WERI-Rb-1 (cell line): ENCODE data around the gene SLC35F4.

Source experiments
- DNase-seq: peaks from one replicate; pipeline ENCODE4 v3.0.0-alpha.2; 2020
- H3K27ac ChIP-seq: fragments of 250-450 bp; sonication (Bioruptor Pico); 2 replicates; pipeline ENCODE4 v1.5.1; 2020; ENCODE audit warnings: mild to moderate bottlenecking, moderate library complexity
- H3K27me3 ChIP-seq: fragments of 250-450 bp; sonication (Bioruptor Pico); 2 replicates; pipeline ENCODE4 v1.5.1; 2021; ENCODE audit warnings: mild to moderate bottlenecking, low read depth, moderate library complexity; ENCODE audit not compliant: insufficient read depth, severe bottlenecking
- H3K36me3 ChIP-seq: fragments of 250-450 bp; sonication (Bioruptor Pico); 2 replicates; pipeline ENCODE4 v1.5.1; 2020; ENCODE audit warnings: mild to moderate bottlenecking, moderate library complexity
- H3K4me3 ChIP-seq: 2 replicates; pipeline ENCODE4 v1.5.1; 2011; ENCODE audit warnings: low read depth, mild to moderate bottlenecking, control low read depth, low read length
- H3K9me3 ChIP-seq: fragments of 250-450 bp; sonication (Bioruptor Pico); 2 replicates; pipeline ENCODE4 v1.5.1; 2021; ENCODE audit warnings: mild to moderate bottlenecking, moderate library complexity; ENCODE audit not compliant: severe bottlenecking
- TF ChIP-seq, protein P1 (sequence below): IDR thresholded peaks from 2 replicates; pipeline ENCODE4 v1.5.1; 2011; ENCODE audit warnings: low read depth, mild to moderate bottlenecking, control low read depth, inconsistent platforms, low read length

The SLC35F4 gene

DNA sequence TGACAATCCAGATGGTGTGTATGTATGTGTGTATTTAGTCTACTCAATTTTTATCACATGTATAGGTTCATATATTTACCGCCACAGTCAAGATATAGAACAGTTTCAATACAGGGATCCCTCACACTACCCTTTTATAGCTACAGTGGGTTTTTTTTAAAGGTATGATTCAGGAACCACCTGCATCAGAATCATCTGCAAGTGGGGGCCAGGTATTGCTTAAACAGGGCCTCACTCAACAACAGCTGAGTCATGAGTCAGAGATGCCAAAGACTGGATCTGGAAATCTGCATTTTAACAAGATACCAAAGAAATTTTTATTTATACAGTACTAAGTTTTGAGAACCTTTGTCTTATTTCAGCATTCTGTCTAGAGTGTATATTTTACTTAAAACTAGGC, 117.6 kb downstream of the SLC35F4 start:
- Histone ChIP-seq H3K4me3 (no peak overlapping the region), H3K36me3 (no peaks in the 10 kb centered on the region), H3K27me3 (no peaks in the 10 kb centered on the region), H3K27ac (no peak overlapping the region), H3K9me3 (no peaks in the 10 kb centered on the region)
- DNase-seq = no peak
- TF ChIP-seq, protein P1, sequence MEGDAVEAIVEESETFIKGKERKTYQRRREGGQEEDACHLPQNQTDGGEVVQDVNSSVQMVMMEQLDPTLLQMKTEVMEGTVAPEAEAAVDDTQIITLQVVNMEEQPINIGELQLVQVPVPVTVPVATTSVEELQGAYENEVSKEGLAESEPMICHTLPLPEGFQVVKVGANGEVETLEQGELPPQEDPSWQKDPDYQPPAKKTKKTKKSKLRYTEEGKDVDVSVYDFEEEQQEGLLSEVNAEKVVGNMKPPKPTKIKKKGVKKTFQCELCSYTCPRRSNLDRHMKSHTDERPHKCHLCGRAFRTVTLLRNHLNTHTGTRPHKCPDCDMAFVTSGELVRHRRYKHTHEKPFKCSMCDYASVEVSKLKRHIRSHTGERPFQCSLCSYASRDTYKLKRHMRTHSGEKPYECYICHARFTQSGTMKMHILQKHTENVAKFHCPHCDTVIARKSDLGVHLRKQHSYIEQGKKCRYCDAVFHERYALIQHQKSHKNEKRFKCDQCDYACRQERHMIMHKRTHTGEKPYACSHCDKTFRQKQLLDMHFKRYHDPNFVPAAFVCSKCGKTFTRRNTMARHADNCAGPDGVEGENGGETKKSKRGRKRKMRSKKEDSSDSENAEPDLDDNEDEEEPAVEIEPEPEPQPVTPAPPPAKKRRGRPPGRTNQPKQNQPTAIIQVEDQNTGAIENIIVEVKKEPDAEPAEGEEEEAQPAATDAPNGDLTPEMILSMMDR = no peak

DNA sequence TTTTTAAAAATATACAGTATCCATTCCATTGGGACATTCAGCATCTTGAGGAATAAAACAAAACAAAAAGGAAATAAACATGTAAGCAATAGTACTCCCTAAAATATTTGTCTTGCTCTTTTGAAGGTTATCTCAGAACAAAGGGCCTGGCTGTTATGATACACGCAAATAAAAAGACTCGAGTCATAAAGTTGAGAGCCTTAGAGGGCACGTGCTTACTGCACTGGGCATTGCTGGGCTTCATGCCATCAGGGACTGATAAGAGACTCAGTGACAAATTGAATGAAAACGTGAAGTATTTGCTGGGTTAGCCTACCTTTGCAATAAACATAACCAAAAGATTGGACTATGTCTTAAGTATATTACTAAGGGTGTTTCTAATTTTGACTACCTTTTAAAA, 118.9 kb downstream of the SLC35F4 start:
- TF ChIP-seq, protein P1 = no peak
- DNase-seq = no peak
- H3K9me3 ChIP-seq = no peaks in the 10 kb centered on the region
- no peaks in the 10 kb centered on the region for H3K27me3 ChIP-seq
- no peak overlapping the region for H3K27ac ChIP-seq
- no peaks in the 10 kb centered on the region for H3K36me3 ChIP-seq
- H3K4me3 ChIP-seq = no peak overlapping the region

DNA sequence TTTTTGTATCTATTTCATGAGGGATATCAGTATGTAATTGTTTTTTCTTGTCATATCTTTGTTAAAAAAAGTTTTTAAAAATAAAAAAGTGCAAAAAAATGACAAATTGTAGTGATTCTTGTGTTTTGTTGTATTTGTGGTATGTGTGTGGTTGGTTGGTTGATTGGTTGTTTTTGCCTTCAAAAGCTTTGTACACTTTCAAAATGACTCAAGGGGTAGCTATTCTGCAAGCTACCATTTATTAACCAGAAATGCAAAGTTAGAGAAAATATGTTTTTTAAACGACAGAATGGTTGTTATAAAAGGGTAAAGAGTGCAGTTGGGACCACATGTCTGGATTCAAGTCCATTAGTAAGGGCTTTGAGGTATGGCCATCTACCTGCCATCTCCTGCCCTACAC, 119.3 kb downstream of the SLC35F4 start:
- H3K4me3 ChIP-seq = no peak overlapping the region
- no peaks in the 10 kb centered on the region for H3K27me3 ChIP-seq
- H3K36me3 ChIP-seq = no peaks in the 10 kb centered on the region
- H3K27ac ChIP-seq = no peak overlapping the region
- TF ChIP-seq, protein P1 = no peak
- no peak for DNase-seq
- no peaks in the 10 kb centered on the region for H3K9me3 ChIP-seq

DNA sequence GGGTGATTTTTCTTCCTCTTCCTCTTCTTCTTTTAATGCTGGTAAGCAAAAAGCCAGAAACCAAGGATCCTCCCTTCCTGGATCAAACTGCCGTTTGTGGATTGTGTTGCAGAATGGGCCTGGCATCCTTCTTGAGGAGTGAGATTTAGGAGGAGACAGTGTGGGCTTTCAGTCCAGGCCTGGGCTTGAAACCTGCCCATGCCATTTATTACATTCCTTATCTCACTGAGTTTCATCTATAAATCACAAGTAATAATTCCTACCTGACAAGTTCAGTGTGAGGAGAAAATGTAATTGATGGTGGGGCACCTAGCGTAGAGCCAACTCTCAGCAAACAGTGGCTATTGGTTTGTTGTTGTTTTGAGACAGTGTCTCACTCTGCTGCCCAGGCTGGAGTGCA, 126.4 kb downstream of the SLC35F4 start:
- TF ChIP-seq, protein P1 = no peak
- Histone ChIP-seq H3K27me3 (no peaks in the 10 kb centered on the region), H3K27ac (no peak overlapping the region), H3K9me3 (no peaks in the 10 kb centered on the region), H3K4me3 (no peak overlapping the region), H3K36me3 (no peaks in the 10 kb centered on the region)
- DNase-seq = no peak

DNA sequence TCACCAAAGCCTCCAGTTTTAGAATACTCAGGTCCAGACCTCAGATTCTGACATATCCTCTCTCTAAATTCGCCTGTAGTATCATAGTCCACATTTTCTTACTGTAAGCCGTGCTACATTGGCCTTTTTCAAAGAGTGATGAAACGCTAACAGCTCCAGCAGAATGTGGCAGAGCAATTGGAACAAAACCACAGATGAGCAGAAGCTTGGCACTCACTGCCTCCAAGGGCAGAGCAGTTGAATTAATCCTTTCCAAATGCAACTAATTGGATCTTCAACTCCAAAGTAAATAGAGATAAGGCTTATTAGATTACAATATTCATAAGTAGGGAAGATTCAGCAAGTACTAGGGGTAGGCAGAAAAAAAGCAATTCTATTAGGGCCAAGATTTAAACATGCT, 128.3 kb downstream of the SLC35F4 start:
- no peak for DNase-seq
- no peaks in the 10 kb centered on the region for H3K36me3 ChIP-seq
- H3K9me3 ChIP-seq = no peaks in the 10 kb centered on the region
- TF ChIP-seq, protein P1 = no peak
- H3K27ac ChIP-seq = no peak overlapping the region
- H3K27me3 ChIP-seq = no peaks in the 10 kb centered on the region
- H3K4me3 ChIP-seq = no peak overlapping the region

DNA sequence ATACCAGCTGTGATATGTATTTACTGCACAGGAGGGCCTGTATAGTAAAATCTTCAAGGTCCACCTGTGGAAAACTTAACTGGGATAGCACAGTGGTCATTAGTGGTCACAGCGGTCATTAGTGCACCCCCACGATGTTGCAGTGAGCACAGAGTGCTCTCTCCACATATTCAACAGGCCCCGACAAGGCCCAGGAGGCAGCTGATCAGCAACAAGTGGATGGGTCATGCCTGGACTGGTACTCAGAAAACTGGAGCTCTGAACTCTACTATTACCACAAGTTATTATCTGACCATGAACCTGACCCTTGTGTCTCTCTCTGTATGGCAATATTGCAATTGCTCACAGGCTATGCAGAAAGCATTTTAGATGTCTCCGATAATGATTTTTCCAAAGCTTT, 129.5 kb downstream of the SLC35F4 start:
- no peak overlapping the region for H3K4me3 ChIP-seq
- no peaks in the 10 kb centered on the region for H3K27me3 ChIP-seq
- TF ChIP-seq, protein P1 = no peak
- no peaks in the 10 kb centered on the region for H3K9me3 ChIP-seq
- no peak for DNase-seq
- no peaks in the 10 kb centered on the region for H3K36me3 ChIP-seq
- no peak overlapping the region for H3K27ac ChIP-seq
